Left colon (tissue), 2 donors: Measurements from ENCODE around the gene RBM33. TPM values are rescaled to one million over a fixed set of nuclear protein-coding genes. Genes with fewer than 3 reads are reported as not detected.

Experiments used
- ATAC-seq: fragments of 200-7000 bp; cut with Tn5 transposase; one replicate; pipeline ENCODE4 v1.9.1; 2020; ENCODE audit warnings: mild to moderate bottlenecking, moderate library complexity
- DNase-seq, 2 donors: peaks; one replicate each; pipeline ENCODE4 v3.0.0-alpha.2; 2020
- intact Hi-C, 2 donors: fragments of 100-400 bp; cut with DNase I in 1 of 2; cut with micrococcal nuclease in 1 of 2; formaldehyde crosslinking; loops; one replicate each; pipeline versions ENCODE4 v1.11.2 to v1.14.0; 2022; cut with DNase I, micrococcal nuclease
- total RNA-seq, 2 donors: library from RNA; stranded (reverse); fragmentation: NEBNext Ultra II Directional; extraction: Animal tissue kit (Norgen Biotek cat#: 25700); gene quantifications; one replicate each; pipeline ENCODE4 v1.2.1, GENCODE V29; 2021
- donor health status: DM: no; HTN: no; CAD: no.
- donor health status: DM: yes; HTN: yes; CAD: no.

RBM33 gene
- total RNA-seq, 2 donors from 2014 or later: 59.1 to 61.1 TPM

GRCh38 chr7:155792999-155793560, 148.6 kb downstream of the RBM33 start:
- no peak for DNase-seq
- ATAC-seq: no peak
- intact Hi-C loops: loop anchor here in 1 of 2 donors (10.0 kb wide), 1 partner anchor 682 kb away; no protein-coding TSS in a partner anchor

- ATAC-seq: no peak
- no peak for DNase-seq
- intact Hi-C loops: loop anchor here in 1 of 2 donors (10.0 kb wide), 1 partner anchor 681 kb away; no protein-coding TSS in a partner anchor
Observed at GRCh38 chr7:155793720-155794119, 149.3 kb downstream of the RBM33 start.

GRCh38 chr7:155794196-155794595, 149.7 kb downstream of the RBM33 start:
- DNase-seq (no peak), ATAC-seq (no peak)
- intact Hi-C loops: loop anchor here in 1 of 2 donors (10.0 kb wide), 1 partner anchor 681 kb away; no protein-coding TSS in a partner anchor

GRCh38 chr7:155795401-155795800, 150.9 kb downstream of the RBM33 start:
- intact Hi-C loops: loop anchor here in 1 of 2 donors (5.0 to 10.0 kb wide), 2 partner anchors 679 to 967 kb away; no protein-coding TSS in a partner anchor
- ATAC-seq (no peak), DNase-seq (no peak)

- intact Hi-C loops: loop anchor here in 1 of 2 donors (5.0 to 10.0 kb wide), 2 partner anchors 679 to 966 kb away; no protein-coding TSS in a partner anchor
- ATAC-seq (no peak), DNase-seq (no peak)
Observed at GRCh38 chr7:155795951-155796350, 151.5 kb downstream of the RBM33 start.

- ATAC-seq (peak; percentile 89), DNase-seq (peak in 1 of 2 donors; percentile 76)
- intact Hi-C loops: loop anchor here in 1 of 2 donors (5.0 to 10.0 kb wide), 2 partner anchors 678 to 966 kb away; no protein-coding TSS in a partner anchor
Observed at GRCh38 chr7:155796381-155797261, 152.2 kb downstream of the RBM33 start.

GRCh38 chr7:155797262-155798250, 153.1 kb downstream of the RBM33 start:
- ATAC-seq (peak; percentile 26), DNase-seq (no peak)
- intact Hi-C loops: loop anchor here in 1 of 2 donors (5.0 to 10.0 kb wide), 2 partner anchors 677 to 965 kb away; no protein-coding TSS in a partner anchor

GRCh38 chr7:155798673-155799439, 154.4 kb downstream of the RBM33 start:
- intact Hi-C loops: loop anchor here in 1 of 2 donors (5.0 to 10.0 kb wide), 2 partner anchors 676 to 963 kb away; no protein-coding TSS in a partner anchor
- no peak for DNase-seq
- no peak for ATAC-seq

- no peak for DNase-seq
- no peak for ATAC-seq
- intact Hi-C loops: loop anchor here in 1 of 2 donors (5.0 to 10.0 kb wide), 2 partner anchors 675 to 963 kb away; no protein-coding TSS in a partner anchor
Observed at GRCh38 chr7:155799514-155799913, 155.1 kb downstream of the RBM33 start.

- no peak for DNase-seq
- intact Hi-C loops: no loop called here
- no peak for ATAC-seq
Observed at GRCh38 chr7:155800301-155800700, 155.8 kb downstream of the RBM33 start.

- ATAC-seq: no peak
- no peak for DNase-seq
- intact Hi-C loops: no loop called here
Observed at GRCh38 chr7:155800741-155801267, 156.3 kb downstream of the RBM33 start.

GRCh38 chr7:155802291-155802690, 157.8 kb downstream of the RBM33 start:
- no peak for ATAC-seq
- no peak for DNase-seq
- intact Hi-C loops: no loop called here

GRCh38 chr7:155802906-155803417, 158.5 kb downstream of the RBM33 start:
- intact Hi-C loops: no loop called here
- ATAC-seq: no peak
- no peak for DNase-seq

GRCh38 chr7:155803418-155804376, 159.2 kb downstream of the RBM33 start:
- intact Hi-C loops: no loop called here
- DNase-seq: peak; percentile 84 to 85
- ATAC-seq: peak; percentile 71

GRCh38 chr7:155804431-155804831, 160.0 kb downstream of the RBM33 start:
- ATAC-seq: no peak
- intact Hi-C loops: no loop called here
- no peak for DNase-seq
